Neuronal stem cell (in vitro differentiated cells): ENCODE measurements around the gene PIMREG.

ENCODE experiments used
- DNase-seq: peaks from one replicate; pipeline ENCODE4 v3.0.0-alpha.2; 2013; ENCODE audit warnings: low spot score
- H2AFZ ChIP-seq: one replicate; pipeline ENCODE4 v1.6.1; 2013; ENCODE audit warnings: mild to moderate bottlenecking, low read length, inconsistent platforms
- H2AK5ac ChIP-seq: 2 replicates; pipeline ENCODE4 v1.6.1; 2013; ENCODE audit warnings: low read depth, mild to moderate bottlenecking, inconsistent platforms, low read length, moderate library complexity, mixed read lengths
- H2BK120ac ChIP-seq: 2 replicates; pipeline ENCODE4 v1.6.1; 2013; ENCODE audit warnings: low read depth, mild to moderate bottlenecking, inconsistent platforms, low read length, moderate library complexity, mixed read lengths
- H2BK12ac ChIP-seq: one replicate; pipeline ENCODE4 v1.6.1; 2013; ENCODE audit warnings: low read length, inconsistent platforms
- H2BK15ac ChIP-seq: 2 replicates; pipeline ENCODE4 v1.6.1; 2013; ENCODE audit warnings: mild to moderate bottlenecking, low read length, inconsistent platforms, mixed read lengths
- H2BK5ac ChIP-seq: one replicate; pipeline ENCODE4 v1.6.1; 2013; ENCODE audit warnings: inconsistent platforms, mild to moderate bottlenecking, low read length, moderate library complexity
- H3K14ac ChIP-seq: one replicate; pipeline ENCODE4 v1.6.1; 2013; ENCODE audit warnings: low read length, inconsistent platforms
- H3K18ac ChIP-seq: 2 replicates; pipeline ENCODE4 v1.6.1; 2013; ENCODE audit warnings: low read length, inconsistent platforms
- H3K23ac ChIP-seq: 2 replicates; pipeline ENCODE4 v1.6.1; 2013; ENCODE audit warnings: low read depth, mild to moderate bottlenecking, mixed read lengths, low read length, inconsistent platforms; ENCODE audit not compliant: poor library complexity
- H3K27ac ChIP-seq: replicated peaks from 3 replicates; pipeline ENCODE4 v1.5.1; 2013; ENCODE audit warnings: low read length, inconsistent platforms
- H3K27me3 ChIP-seq, 3 experiments: 2 replicates each; pipeline ENCODE4 v1.6.1; 2013; ENCODE audit warnings: low read length in 3 of 3, mild to moderate bottlenecking in 2 of 3, inconsistent platforms in 1 of 3, low read depth in 1 of 3, mixed read lengths in 1 of 3, moderate library complexity in 1 of 3; ENCODE audit not compliant: control insufficient read depth in 3 of 3, insufficient read depth in 3 of 3
- H3K36me3 ChIP-seq, 2 donors: replicated peaks in 1 of 2; 2 replicates each; pipeline ENCODE4 v1.6.1; 2013; ENCODE audit warnings: low read length in 2 of 2; ENCODE audit not compliant: control insufficient read depth in 2 of 2, insufficient read depth in 2 of 2
- H3K4ac ChIP-seq: 2 replicates; pipeline ENCODE4 v1.6.1; 2013; ENCODE audit warnings: inconsistent platforms, mild to moderate bottlenecking, low read length, moderate library complexity
- H3K4me1 ChIP-seq, 2 donors: 1 replicate in 1 of 2; 2 replicates in 1 of 2; pipeline ENCODE4 v1.6.1; 2013; ENCODE audit warnings: low read length in 2 of 2, low read depth in 1 of 2; ENCODE audit not compliant: control insufficient read depth in 2 of 2, insufficient read depth in 1 of 2
- H3K4me2 ChIP-seq: one replicate; pipeline ENCODE4 v1.6.1; 2013; ENCODE audit warnings: mild to moderate bottlenecking, low read length, inconsistent platforms; ENCODE audit not compliant: insufficient read depth, poor library complexity, severe bottlenecking
- H3K4me3 ChIP-seq, 2 donors: 2 replicates each; pipeline ENCODE4 v1.5.1; 2013; ENCODE audit warnings: low read length in 2 of 2, mild to moderate bottlenecking in 2 of 2, inconsistent platforms in 1 of 2, moderate library complexity in 1 of 2
- H3K79me1 ChIP-seq: one replicate; pipeline ENCODE4 v1.6.1; 2013; ENCODE audit warnings: low read depth, mild to moderate bottlenecking, inconsistent platforms, low read length, moderate library complexity
- H3K9ac ChIP-seq: one replicate; pipeline ENCODE4 v1.6.1; 2013; ENCODE audit warnings: mild to moderate bottlenecking, low read depth, low read length, inconsistent platforms; ENCODE audit not compliant: poor library complexity
- H3K9me3 ChIP-seq, 2 donors: replicated peaks in 1 of 2; 2 replicates each; pipeline versions ENCODE3 to v1.6.1; 2013; ENCODE audit warnings: low read length in 2 of 2, mild to moderate bottlenecking in 2 of 2, inconsistent platforms in 1 of 2, low read depth in 1 of 2, mixed read lengths in 1 of 2, moderate library complexity in 1 of 2; ENCODE audit not compliant: control insufficient read depth in 2 of 2, insufficient read depth in 1 of 2
- H4K8ac ChIP-seq: one replicate; pipeline ENCODE4 v1.6.1; 2013; ENCODE audit warnings: low read depth, mild to moderate bottlenecking, inconsistent platforms, low read length, moderate library complexity
- H4K91ac ChIP-seq: one replicate; pipeline ENCODE4 v1.6.1; 2013; ENCODE audit warnings: low read length, low read depth, mild to moderate bottlenecking, inconsistent platforms; ENCODE audit not compliant: poor library complexity
- WGBS, 2 donors: extraction: QIAGEN DNeasy Blood & Tissue Kit; methylation state at CpG; one replicate each; pipeline ENCODE4 v1.1.7; 2013; ENCODE audit warnings: missing lambda C conversion rate in 2 of 2, mixed read lengths in 1 of 2; ENCODE audit not compliant: insufficient read length in 2 of 2, insufficient replicate concordance in 1 of 2; ENCODE audit errors: extremely low coverage in 2 of 2; 5-methylcytosine and 5-hydroxymethylcytosine counted together

Gene PIMREG

GRCh38 chr17:6476076-6476809, 32.0 kb downstream of the PIMREG start:
- Histone ChIP-seq H3K4me1 (peaks cover 16 to 48% of the 10 kb centered on the region in 2 donors), H3K27me3 (peaks cover 0 to 3% (median 0%) of the 10 kb centered on the region in 3 experiments), H2AK5ac (peak overlapping the region; percentile 89), H3K79me1 (no peaks in the 10 kb centered on the region), H2BK15ac (peak overlapping the region; percentile 97), H3K4me3 (no peak overlapping the region), H2BK12ac (no peak overlapping the region), H3K9ac (peak overlapping the region; percentile 22), H3K23ac (no peak overlapping the region), H3K18ac (no peak overlapping the region), H4K8ac (no peak overlapping the region), H3K27ac (no peak overlapping the region), H2AFZ (no peak overlapping the region), H3K9me3 (no peaks in the 10 kb centered on the region), H2BK5ac (peak overlapping the region; percentile 79), H3K14ac (no peak overlapping the region), H4K91ac (no peak overlapping the region), H3K4me2 (no peak overlapping the region), H3K36me3 (no peaks in the 10 kb centered on the region), H2BK120ac (no peak overlapping the region), H3K4ac (no peak overlapping the region)
- no peak for DNase-seq
- WGBS, 2 donors = no CpG with 5 or more reads among the region's 8 CpGs

- Histone ChIP-seq H3K9me3 (no peaks in the 10 kb centered on the region), H3K9ac (peak overlapping the region; percentile 22), H3K27ac (no peak overlapping the region), H3K14ac (no peak overlapping the region), H2AFZ (no peak overlapping the region), H3K27me3 (peaks cover 0 to 3% (median 0%) of the 10 kb centered on the region in 3 experiments), H3K4me3 (no peak overlapping the region), H2BK5ac (peak overlapping the region; percentile 79), H3K4me1 (peaks cover 15 to 44% of the 10 kb centered on the region in 2 donors), H3K4me2 (no peak overlapping the region), H4K8ac (no peak overlapping the region), H3K36me3 (no peaks in the 10 kb centered on the region), H2BK120ac (no peak overlapping the region), H3K4ac (no peak overlapping the region), H3K18ac (peak overlapping the region; percentile 42), H3K79me1 (no peaks in the 10 kb centered on the region), H2AK5ac (peak overlapping the region; percentile 89), H3K23ac (no peak overlapping the region), H4K91ac (no peak overlapping the region), H2BK12ac (no peak overlapping the region), H2BK15ac (peak overlapping the region; percentile 97)
- WGBS, 2 donors = no CpG with 5 or more reads among the region's 10 CpGs
- DNase-seq = no peak
Measured at GRCh38 chr17:6476810-6477179, 32.5 kb downstream of the PIMREG start.

DNA sequence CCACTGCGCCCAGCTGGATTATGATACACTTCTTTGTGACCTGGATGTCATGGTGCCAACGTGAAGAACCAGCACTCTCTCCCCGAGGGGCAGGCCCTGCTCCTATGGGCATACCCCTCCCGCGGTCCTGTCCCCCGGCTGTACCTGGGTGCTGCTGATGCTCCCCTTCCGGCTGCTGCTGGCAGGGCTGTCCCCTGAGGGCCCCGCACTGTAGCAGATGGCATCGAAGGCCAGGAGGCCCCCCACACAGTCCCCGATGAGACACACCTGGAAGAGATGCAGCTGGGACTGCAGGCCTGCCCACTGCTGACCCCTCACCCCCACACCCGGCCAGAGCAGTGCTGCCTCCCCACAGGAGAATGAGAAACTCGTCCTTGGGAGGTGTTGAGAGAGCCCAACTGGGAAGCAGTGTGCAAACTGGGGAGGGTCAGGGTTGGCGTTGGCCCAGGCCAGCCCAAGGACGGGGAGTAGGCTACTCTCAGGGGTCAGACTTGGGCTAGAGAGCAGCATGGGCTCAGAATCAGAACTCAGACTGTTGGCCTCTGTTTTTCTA, 33.7 kb downstream of the PIMREG start:
- H2BK12ac ChIP-seq = peak overlapping the region; percentile 69
- no peak overlapping the region for H4K8ac ChIP-seq
- H3K23ac ChIP-seq = peak overlapping the region; percentile 76
- H3K27me3 ChIP-seq = peaks cover 0 to 3% (median 0%) of the 10 kb centered on the region in 3 experiments
- H3K4me1 ChIP-seq = peaks cover 13 to 33% of the 10 kb centered on the region in 2 donors
- H3K79me1 ChIP-seq = no peaks in the 10 kb centered on the region
- peak overlapping the region; percentile 99 for H2BK15ac ChIP-seq
- peak overlapping the region; percentile 17 for H2BK5ac ChIP-seq
- no peak for DNase-seq
- H4K91ac ChIP-seq = peak overlapping the region; percentile 27
- no CpG with 5 or more reads among the region's 14 CpGs for WGBS, 2 donors
- H2AFZ ChIP-seq = no peak overlapping the region
- peak overlapping the region; percentile 90 for H3K18ac ChIP-seq
- no peak overlapping the region for H3K4me2 ChIP-seq
- no peak overlapping the region for H3K4me3 ChIP-seq
- H3K9ac ChIP-seq = no peak overlapping the region
- no peaks in the 10 kb centered on the region for H3K36me3 ChIP-seq
- no peaks in the 10 kb centered on the region for H3K9me3 ChIP-seq
- H2BK120ac ChIP-seq = peak overlapping the region; percentile 93
- H2AK5ac ChIP-seq = peak overlapping the region; percentile 93
- H3K14ac ChIP-seq = no peak overlapping the region
- no peak overlapping the region for H3K4ac ChIP-seq
- no peak overlapping the region for H3K27ac ChIP-seq

GRCh38 chr17:6478486-6478885, 34.2 kb downstream of the PIMREG start:
- no peaks in the 10 kb centered on the region for H3K79me1 ChIP-seq
- H2BK120ac ChIP-seq = peak overlapping the region; percentile 93
- H3K36me3 ChIP-seq = no peaks in the 10 kb centered on the region
- H3K9me3 ChIP-seq = no peaks in the 10 kb centered on the region
- no CpG with 5 or more reads among the region's 11 CpGs for WGBS, 2 donors
- H3K4me1 ChIP-seq = peaks cover 12 to 29% of the 10 kb centered on the region in 2 donors
- H3K4ac ChIP-seq = peak overlapping the region; percentile 87
- no peak overlapping the region for H3K23ac ChIP-seq
- H2AK5ac ChIP-seq = peak overlapping the region; percentile 93
- DNase-seq = no peak
- H2BK12ac ChIP-seq = peak overlapping the region; percentile 96
- peak overlapping the region; percentile 54 for H2BK5ac ChIP-seq
- H3K14ac ChIP-seq = no peak overlapping the region
- H3K9ac ChIP-seq = no peak overlapping the region
- H4K8ac ChIP-seq = peak overlapping the region; percentile 67
- peak overlapping the region; percentile 95 for H3K18ac ChIP-seq
- no peak overlapping the region for H2AFZ ChIP-seq
- H4K91ac ChIP-seq = peak overlapping the region; percentile 49
- peak overlapping the region; percentile 99 for H2BK15ac ChIP-seq
- H3K27me3 ChIP-seq = peaks cover 0 to 3% (median 0%) of the 10 kb centered on the region in 3 experiments
- H3K4me3 ChIP-seq = no peak overlapping the region
- H3K27ac ChIP-seq = peak overlapping the region; percentile 12
- H3K4me2 ChIP-seq = no peak overlapping the region
